Heart left ventricle (tissue), 13 donors: ENCODE measurements around the gene PTPRN2.

Source experiments
- POLR2A ChIP-seq, 2 donors: fragments of 450-650 bp; IDR thresholded peaks; one replicate each; pipeline ENCODE4 v1.6.1; 2017; ENCODE audit warnings: antibody characterized with exemption in 2 of 2, mild to moderate bottlenecking in 2 of 2, moderate library complexity in 2 of 2
- TF ChIP-seq, protein P1 (sequence below), 12 donors: fragments of 200-600 bp; sonication (generic) in 4 of 12; IDR thresholded peaks; one replicate each; pipeline versions ENCODE4 v1.5.0 to v1.8.0; 2018 to 2022; ENCODE audit warnings: antibody characterized with exemption in 12 of 12, mild to moderate bottlenecking in 5 of 12
- donor health status: ischemic (EF 13 %, LVEDD 7.1; RV severe dilation, severe dysfunction).
- donor health status: DM: no; HTN: yes; CAD: no.
- donor health status: DM: no; HTN: no; CAD: no.
- donor health status: ischemic (EF 25% LVEDD 6.9; RV normal size, moderate dysfunction).
- donor health status: ischemic (EF 25% LVEDD 5.7; RV mildly dilated, moderate dysfunction).
- donor health status: ischemic (EF 35%, LVEDD 5.7; RV mildly dilated, moderate dysfunction).
- donor health status: nonischemic (EF 11% LVEDD 7.7; RV severe dilation, severe dysfunction).
- donor health status: DM: yes; HTN: yes; CAD: no.
- donor health status: PGD.
- donor health status: ischemic (EF 29% LVEDD 5.4; RV normal size, mild dysfunction).
- donor health status: nonischemic (EF 23%, LVEDD 6.1; RV moderate dilation, normal function).

DNA sequence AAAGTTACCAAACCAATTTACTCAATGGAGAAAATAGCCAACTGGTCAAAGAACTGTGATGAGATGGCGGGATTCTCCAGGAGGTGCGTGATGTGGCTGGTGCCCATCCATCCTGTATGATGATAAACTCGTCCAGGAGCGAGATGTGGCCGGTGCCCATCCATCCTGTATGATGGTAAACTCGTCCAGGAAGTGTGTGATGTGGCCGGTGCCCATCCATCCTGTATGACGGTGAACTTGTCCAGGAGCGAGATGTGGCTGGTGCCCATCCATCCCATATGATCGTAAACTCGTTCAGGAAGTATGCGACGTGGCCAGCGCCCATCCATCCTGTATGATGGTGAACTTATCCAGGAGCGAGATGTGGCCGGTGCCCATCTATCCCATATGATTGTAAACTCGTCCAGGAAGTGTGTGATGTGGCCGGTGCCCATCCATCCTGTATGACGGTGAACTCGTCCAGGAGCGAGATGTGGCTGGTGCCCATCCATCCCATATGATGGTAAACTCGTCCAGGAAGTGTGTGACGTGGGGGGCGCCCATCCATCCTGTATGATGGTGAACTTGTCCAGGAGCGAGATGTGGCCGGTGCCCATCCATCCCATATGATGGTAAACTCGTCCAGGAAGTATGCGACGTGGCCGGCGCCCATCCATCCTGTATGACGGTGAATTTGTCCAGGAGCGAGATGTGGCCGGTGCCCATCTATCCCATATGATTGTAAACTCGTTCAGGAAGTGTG, 754.6 kb downstream of the PTPRN2 start:
- TF ChIP-seq, protein P1, sequence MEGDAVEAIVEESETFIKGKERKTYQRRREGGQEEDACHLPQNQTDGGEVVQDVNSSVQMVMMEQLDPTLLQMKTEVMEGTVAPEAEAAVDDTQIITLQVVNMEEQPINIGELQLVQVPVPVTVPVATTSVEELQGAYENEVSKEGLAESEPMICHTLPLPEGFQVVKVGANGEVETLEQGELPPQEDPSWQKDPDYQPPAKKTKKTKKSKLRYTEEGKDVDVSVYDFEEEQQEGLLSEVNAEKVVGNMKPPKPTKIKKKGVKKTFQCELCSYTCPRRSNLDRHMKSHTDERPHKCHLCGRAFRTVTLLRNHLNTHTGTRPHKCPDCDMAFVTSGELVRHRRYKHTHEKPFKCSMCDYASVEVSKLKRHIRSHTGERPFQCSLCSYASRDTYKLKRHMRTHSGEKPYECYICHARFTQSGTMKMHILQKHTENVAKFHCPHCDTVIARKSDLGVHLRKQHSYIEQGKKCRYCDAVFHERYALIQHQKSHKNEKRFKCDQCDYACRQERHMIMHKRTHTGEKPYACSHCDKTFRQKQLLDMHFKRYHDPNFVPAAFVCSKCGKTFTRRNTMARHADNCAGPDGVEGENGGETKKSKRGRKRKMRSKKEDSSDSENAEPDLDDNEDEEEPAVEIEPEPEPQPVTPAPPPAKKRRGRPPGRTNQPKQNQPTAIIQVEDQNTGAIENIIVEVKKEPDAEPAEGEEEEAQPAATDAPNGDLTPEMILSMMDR (IDR thresholded peaks at IDR 0.05), result no peak
- no peak for TF ChIP-seq POLR2A (IDR thresholded peaks at IDR 0.05)
